ENCODE measurements around the gene UBC. TPM values are rescaled to one million over a fixed set of nuclear protein-coding genes. Genes with fewer than 3 reads are reported as not detected.
A peak's percentile ranks its signal among the peaks of the same experiment; 100 is the strongest.

Gene UBC
- total and polyA plus RNA-seq, 2 donors (not counting 1 experiment from before 2014, with no cell fraction given): 2,019 to 2,362 TPM

DNA sequence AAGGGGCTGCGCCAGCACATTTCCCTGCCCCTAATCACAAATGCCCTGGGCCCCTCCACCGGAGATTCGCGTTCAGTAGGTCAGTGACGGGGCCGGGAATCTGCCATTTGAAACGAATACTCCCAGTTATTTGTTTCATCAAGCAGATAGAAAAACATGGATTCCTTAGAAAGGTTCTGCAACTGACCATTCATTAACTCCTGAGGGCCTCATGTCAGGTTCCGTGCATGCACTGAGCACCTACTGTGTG lies 25.6 kb upstream of the UBC start:
- H3K4me1 ChIP-seq (ENCODE audit: control insufficient read depth, extremely low read depth, insufficient read depth, low read length): peaks cover 9% of the 10 kb centered on the region
- H3K27me3 ChIP-seq (ENCODE audit: control insufficient read depth, insufficient read depth, low read length): no peaks in the 10 kb centered on the region
- TF ChIP-seq EZH2 (IDR thresholded peaks at IDR 0.05; ENCODE audit: low read length, missing control alignments): no peak
- TF ChIP-seq, protein P1, sequence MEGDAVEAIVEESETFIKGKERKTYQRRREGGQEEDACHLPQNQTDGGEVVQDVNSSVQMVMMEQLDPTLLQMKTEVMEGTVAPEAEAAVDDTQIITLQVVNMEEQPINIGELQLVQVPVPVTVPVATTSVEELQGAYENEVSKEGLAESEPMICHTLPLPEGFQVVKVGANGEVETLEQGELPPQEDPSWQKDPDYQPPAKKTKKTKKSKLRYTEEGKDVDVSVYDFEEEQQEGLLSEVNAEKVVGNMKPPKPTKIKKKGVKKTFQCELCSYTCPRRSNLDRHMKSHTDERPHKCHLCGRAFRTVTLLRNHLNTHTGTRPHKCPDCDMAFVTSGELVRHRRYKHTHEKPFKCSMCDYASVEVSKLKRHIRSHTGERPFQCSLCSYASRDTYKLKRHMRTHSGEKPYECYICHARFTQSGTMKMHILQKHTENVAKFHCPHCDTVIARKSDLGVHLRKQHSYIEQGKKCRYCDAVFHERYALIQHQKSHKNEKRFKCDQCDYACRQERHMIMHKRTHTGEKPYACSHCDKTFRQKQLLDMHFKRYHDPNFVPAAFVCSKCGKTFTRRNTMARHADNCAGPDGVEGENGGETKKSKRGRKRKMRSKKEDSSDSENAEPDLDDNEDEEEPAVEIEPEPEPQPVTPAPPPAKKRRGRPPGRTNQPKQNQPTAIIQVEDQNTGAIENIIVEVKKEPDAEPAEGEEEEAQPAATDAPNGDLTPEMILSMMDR (conservative IDR thresholded peaks at IDR 0.05 in 1 of 2, IDR thresholded peaks at IDR 0.05 in 1 of 2; ENCODE audit: low read depth in 1 of 2, low read length in 2 of 2): no peak
- H3K4me2 ChIP-seq (ENCODE audit: extremely low read depth, insufficient read depth, low read length): peak overlapping the region; percentile 91
- peak overlapping the region; percentile 14 to 57 (median 32) for H3K4me3 ChIP-seq (replicated peaks in 1 of 4; ENCODE audit: control extremely low read depth in 1 of 4, insufficient read depth in 1 of 4, low read depth in 3 of 4, low read length in 4 of 4)
- peaks cover 2% of the 10 kb centered on the region for H3K36me3 ChIP-seq (ENCODE audit: control insufficient read depth, insufficient read depth, low read length)
- no peaks in the 10 kb centered on the region for H4K20me1 ChIP-seq (ENCODE audit: control insufficient read depth, extremely low read depth, insufficient read depth, low read length)
- H3K9ac ChIP-seq (ENCODE audit: insufficient read depth, low read length): no peak overlapping the region
- no peaks in the 10 kb centered on the region for H3K79me2 ChIP-seq (ENCODE audit: control insufficient read depth, insufficient read depth, low read length)
- no peaks in the 10 kb centered on the region for H3K9me3 ChIP-seq (ENCODE audit: control insufficient read depth, insufficient read depth, low read depth, low read length)
- H2AFZ ChIP-seq (ENCODE audit: low read length): no peak overlapping the region
- H3K27ac ChIP-seq (ENCODE audit: insufficient read depth, low read length): peak overlapping the region; percentile 78
- no peak for DNase-seq (ENCODE audit: low read depth in 2 of 2)

DNA sequence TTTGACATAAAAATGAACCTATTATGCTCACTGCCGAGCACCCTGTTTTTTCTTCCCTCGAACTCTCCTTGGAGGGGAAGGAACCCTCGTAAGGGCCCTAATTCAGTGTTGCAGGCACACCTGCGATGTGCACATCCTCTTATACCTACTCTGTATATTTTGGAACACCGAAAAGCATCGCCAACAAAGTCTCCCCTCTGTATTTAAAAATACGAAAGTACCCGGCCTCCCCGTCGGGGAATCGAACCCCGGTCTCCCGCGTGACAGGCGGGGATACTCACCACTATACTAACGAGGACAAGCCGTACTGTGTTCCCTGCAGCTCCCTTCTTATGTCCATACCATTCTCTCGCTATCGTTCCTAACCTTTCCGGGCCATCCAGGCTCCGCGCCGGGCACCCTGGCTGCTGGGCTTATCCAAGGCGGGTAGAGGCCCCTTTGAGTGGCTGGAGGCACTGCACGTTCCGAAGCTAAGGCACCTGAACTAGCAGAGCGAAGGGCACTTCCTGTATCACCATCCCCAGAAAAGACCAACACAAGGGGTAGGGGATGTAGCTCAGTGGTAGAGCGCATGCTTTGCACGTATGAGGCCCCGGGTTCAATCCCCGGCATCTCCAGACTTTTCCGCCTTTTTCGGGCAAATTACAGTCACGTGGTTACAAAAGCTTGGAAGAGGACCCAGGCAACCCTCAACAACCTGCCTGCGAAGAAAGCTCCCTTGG lies 25.1 kb upstream of the UBC start:
- H3K4me1 ChIP-seq (ENCODE audit: control insufficient read depth, extremely low read depth, insufficient read depth, low read length): peaks cover 9% of the 10 kb centered on the region
- peak; percentile 97 to 98 for DNase-seq (ENCODE audit: low read depth in 2 of 2)

DNA sequence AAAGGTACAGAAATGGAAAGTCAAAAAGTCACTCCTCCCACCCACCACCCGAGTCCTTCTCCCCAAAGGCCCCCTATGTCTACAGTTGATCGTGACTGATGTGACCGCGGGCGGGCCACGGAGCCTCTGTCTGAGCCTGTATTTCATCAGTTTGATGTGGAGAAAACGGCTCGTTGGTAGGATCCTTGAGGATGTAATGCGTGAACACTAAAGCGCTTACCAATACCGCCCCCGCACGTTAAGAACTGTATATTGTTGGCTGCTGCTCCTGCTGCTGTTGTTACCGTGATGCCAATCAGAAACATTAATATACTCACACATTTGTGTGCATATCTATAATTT lies 24.6 kb upstream of the UBC start:
- Histone ChIP-seq H3K79me2 (ENCODE audit: control insufficient read depth, insufficient read depth, low read length) (no peaks in the 10 kb centered on the region), H3K36me3 (ENCODE audit: control insufficient read depth, insufficient read depth, low read length) (peaks cover 2% of the 10 kb centered on the region), H4K20me1 (ENCODE audit: control insufficient read depth, extremely low read depth, insufficient read depth, low read length) (no peaks in the 10 kb centered on the region), H3K9me3 (ENCODE audit: control insufficient read depth, insufficient read depth, low read depth, low read length) (no peaks in the 10 kb centered on the region), H3K4me1 (ENCODE audit: control insufficient read depth, extremely low read depth, insufficient read depth, low read length) (peaks cover 9% of the 10 kb centered on the region), H3K4me2 (ENCODE audit: extremely low read depth, insufficient read depth, low read length) (peak overlapping the region; percentile 88), H3K27me3 (ENCODE audit: control insufficient read depth, insufficient read depth, low read length) (no peaks in the 10 kb centered on the region), H2AFZ (ENCODE audit: low read length) (no peak overlapping the region), H3K9ac (ENCODE audit: insufficient read depth, low read length) (peak overlapping the region; percentile 48), H3K27ac (ENCODE audit: insufficient read depth, low read length) (peak overlapping the region; percentile 83), H3K4me3 (replicated peaks in 1 of 4; ENCODE audit: control extremely low read depth in 1 of 4, insufficient read depth in 1 of 4, low read depth in 3 of 4, low read length in 4 of 4) (peak overlapping the region; percentile 46 to 60 (median 54))
- TF ChIP-seq, protein P1 (conservative IDR thresholded peaks at IDR 0.05 in 1 of 2, IDR thresholded peaks at IDR 0.05 in 1 of 2; ENCODE audit: low read depth in 1 of 2, low read length in 2 of 2): peak; percentile 26 to 54
- TF ChIP-seq EZH2 (IDR thresholded peaks at IDR 0.05; ENCODE audit: low read length, missing control alignments): no peak
- DNase-seq (ENCODE audit: low read depth in 2 of 2): peak; percentile 86 to 93

More for the DNA sequence above, 25.1 kb upstream of the UBC start:
- no peaks in the 10 kb centered on the region for H3K9me3 ChIP-seq (ENCODE audit: control insufficient read depth, insufficient read depth, low read depth, low read length)
- H3K4me2 ChIP-seq (ENCODE audit: extremely low read depth, insufficient read depth, low read length): peak overlapping the region; percentile 88
- no peaks in the 10 kb centered on the region for H4K20me1 ChIP-seq (ENCODE audit: control insufficient read depth, extremely low read depth, insufficient read depth, low read length)
- H3K9ac ChIP-seq (ENCODE audit: insufficient read depth, low read length): peak overlapping the region; percentile 48
- peak overlapping the region; percentile 46 to 60 (median 54) for H3K4me3 ChIP-seq (replicated peaks in 1 of 4; ENCODE audit: control extremely low read depth in 1 of 4, insufficient read depth in 1 of 4, low read depth in 3 of 4, low read length in 4 of 4)
- H3K36me3 ChIP-seq (ENCODE audit: control insufficient read depth, insufficient read depth, low read length): peaks cover 2% of the 10 kb centered on the region
- no peaks in the 10 kb centered on the region for H3K79me2 ChIP-seq (ENCODE audit: control insufficient read depth, insufficient read depth, low read length)
- peak overlapping the region; percentile 83 for H3K27ac ChIP-seq (ENCODE audit: insufficient read depth, low read length)
- H2AFZ ChIP-seq (ENCODE audit: low read length): no peak overlapping the region
- TF ChIP-seq EZH2 (IDR thresholded peaks at IDR 0.05; ENCODE audit: low read length, missing control alignments): no peak
- TF ChIP-seq, protein P1 (conservative IDR thresholded peaks at IDR 0.05 in 1 of 2, IDR thresholded peaks at IDR 0.05 in 1 of 2; ENCODE audit: low read depth in 1 of 2, low read length in 2 of 2): no peak
- no peaks in the 10 kb centered on the region for H3K27me3 ChIP-seq (ENCODE audit: control insufficient read depth, insufficient read depth, low read length)
